Measurements from ENCODE around the gene RND1.

- TF ChIP-seq EZH2 (IDR thresholded peaks at IDR 0.05; ENCODE audit: borderline replicate concordance, low read depth, low read length, poor library complexity, severe bottlenecking) (no peak), CTCF (conservative IDR thresholded peaks at IDR 0.05; ENCODE audit: low read depth, low read length) (no peak)
These were observed 24.0 kb upstream of the RND1 start for GRCh38 chr12:48889679-48890078.

Data from A673 (cell line).